ENCODE measurements around the gene CNTN4.
A peak's percentile ranks its signal among the peaks of the same experiment; 100 is the strongest.

Gene CNTN4

DNA sequence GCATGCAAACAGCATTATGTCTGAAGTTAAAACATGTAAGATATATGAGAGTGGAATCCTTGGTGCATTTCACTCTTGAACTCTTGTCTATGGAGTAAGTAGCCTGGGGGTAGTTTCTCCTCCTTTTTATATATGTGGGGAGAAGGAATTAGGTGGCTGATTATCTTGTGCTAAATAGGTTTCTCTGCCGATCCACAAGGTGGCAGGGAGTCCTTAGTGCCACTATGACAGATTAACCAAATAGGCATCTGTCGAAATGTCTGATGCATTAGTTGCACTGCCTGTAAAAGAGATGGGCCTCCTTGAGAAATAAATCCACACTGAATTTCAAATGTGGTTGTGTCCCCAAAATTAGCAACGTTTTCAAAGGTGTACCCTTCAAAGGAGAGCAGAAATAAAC, 170.1 kb downstream of the CNTN4 start:
- no peak for DNase-seq (ENCODE audit: extremely low read depth, insufficient read length)

DNA sequence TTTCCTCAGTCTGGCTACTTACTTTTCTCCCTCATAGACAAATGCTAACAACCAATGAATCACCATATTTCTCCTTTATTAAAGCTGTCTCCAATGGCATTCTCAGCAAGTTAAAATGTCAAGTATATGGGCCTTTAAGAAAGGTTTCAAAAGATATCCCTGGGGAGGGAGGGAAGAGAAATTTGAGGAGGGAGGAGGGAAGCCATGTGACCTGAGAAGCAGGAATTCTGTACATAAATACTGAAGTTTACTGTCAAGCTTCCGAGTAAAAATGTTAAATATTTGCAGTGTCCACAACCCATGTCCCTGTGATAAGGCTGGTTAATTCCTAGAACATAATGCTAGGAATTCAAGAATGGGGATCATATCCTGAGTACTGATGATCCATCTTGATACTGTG, 175.9 kb downstream of the CNTN4 start:
- TF ChIP-seq, protein P1, sequence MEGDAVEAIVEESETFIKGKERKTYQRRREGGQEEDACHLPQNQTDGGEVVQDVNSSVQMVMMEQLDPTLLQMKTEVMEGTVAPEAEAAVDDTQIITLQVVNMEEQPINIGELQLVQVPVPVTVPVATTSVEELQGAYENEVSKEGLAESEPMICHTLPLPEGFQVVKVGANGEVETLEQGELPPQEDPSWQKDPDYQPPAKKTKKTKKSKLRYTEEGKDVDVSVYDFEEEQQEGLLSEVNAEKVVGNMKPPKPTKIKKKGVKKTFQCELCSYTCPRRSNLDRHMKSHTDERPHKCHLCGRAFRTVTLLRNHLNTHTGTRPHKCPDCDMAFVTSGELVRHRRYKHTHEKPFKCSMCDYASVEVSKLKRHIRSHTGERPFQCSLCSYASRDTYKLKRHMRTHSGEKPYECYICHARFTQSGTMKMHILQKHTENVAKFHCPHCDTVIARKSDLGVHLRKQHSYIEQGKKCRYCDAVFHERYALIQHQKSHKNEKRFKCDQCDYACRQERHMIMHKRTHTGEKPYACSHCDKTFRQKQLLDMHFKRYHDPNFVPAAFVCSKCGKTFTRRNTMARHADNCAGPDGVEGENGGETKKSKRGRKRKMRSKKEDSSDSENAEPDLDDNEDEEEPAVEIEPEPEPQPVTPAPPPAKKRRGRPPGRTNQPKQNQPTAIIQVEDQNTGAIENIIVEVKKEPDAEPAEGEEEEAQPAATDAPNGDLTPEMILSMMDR (IDR thresholded peaks at IDR 0.05; ENCODE audit: insufficient read depth, low read length, poor library complexity, severe bottlenecking): no peak
- Histone ChIP-seq H3K27me3 (replicated peaks; ENCODE audit: control insufficient read depth, insufficient read depth, low read length) (no peaks in the 10 kb centered on the region), H3K36me3 (ENCODE audit: control insufficient read depth, insufficient read depth, low read length) (no peaks in the 10 kb centered on the region), H3K4me3 (replicated peaks; ENCODE audit: low read depth, low read length) (no peak overlapping the region)
- no peak for DNase-seq (ENCODE audit: extremely low read depth, insufficient read length)

More for the DNA sequence above, 170.1 kb downstream of the CNTN4 start:
- TF ChIP-seq, protein P1 (IDR thresholded peaks at IDR 0.05; ENCODE audit: insufficient read depth, low read length, poor library complexity, severe bottlenecking): peak; percentile 7
- Histone ChIP-seq H3K36me3 (ENCODE audit: control insufficient read depth, insufficient read depth, low read length) (no peaks in the 10 kb centered on the region), H3K27me3 (replicated peaks; ENCODE audit: control insufficient read depth, insufficient read depth, low read length) (no peaks in the 10 kb centered on the region), H3K4me3 (replicated peaks; ENCODE audit: low read depth, low read length) (no peak overlapping the region)

DNA sequence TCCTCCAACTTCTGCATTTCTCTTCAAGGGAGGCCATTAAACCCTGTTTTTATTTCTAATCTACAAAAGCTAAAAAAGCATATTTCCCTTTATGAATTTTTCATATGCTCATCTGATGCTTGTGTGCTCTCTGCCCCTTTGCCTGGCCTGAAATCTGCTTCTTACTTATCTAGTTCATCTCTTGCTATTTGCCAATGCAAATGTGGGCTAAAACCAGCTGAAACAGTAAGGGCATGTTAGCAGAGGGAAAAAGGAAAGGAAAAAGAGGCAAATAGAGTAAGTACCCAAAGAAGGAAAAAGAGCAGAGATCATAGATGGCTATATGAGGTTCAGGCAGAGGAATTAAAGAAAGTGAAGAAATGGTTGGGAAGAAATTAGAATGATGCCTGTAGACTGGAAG, 185.2 kb downstream of the CNTN4 start:
- no peaks in the 10 kb centered on the region for H3K36me3 ChIP-seq (ENCODE audit: control insufficient read depth, insufficient read depth, low read length)
- H3K27me3 ChIP-seq (replicated peaks; ENCODE audit: control insufficient read depth, insufficient read depth, low read length): no peaks in the 10 kb centered on the region
- TF ChIP-seq, protein P1 (IDR thresholded peaks at IDR 0.05; ENCODE audit: insufficient read depth, low read length, poor library complexity, severe bottlenecking): no peak
- DNase-seq (ENCODE audit: extremely low read depth, insufficient read length): no peak
- no peak overlapping the region for H3K4me3 ChIP-seq (replicated peaks; ENCODE audit: low read depth, low read length)

DNA sequence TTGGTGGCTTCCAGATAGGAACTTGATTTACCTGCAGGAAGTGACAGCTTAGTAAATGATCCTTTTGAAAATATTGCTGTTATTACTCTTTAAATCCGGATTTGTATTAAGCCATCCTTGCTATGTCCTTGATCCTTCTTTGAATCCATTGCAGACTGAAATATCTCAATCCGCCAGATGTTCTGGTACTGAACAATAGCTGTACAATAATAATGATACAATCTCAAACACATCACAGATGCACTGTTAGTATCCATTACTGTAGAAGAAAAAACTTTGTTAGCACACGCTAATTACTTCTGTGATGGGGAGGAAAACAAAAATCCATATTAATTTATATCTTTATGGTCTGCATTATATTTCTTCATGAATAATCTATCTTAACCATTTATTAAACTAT, 202.3 kb downstream of the CNTN4 start:
- H3K27me3 ChIP-seq (replicated peaks; ENCODE audit: control insufficient read depth, insufficient read depth, low read length): no peaks in the 10 kb centered on the region; the same call in 1 of the 2 replicates
- DNase-seq (ENCODE audit: extremely low read depth, insufficient read length): no peak
- no peak overlapping the region for H3K4me3 ChIP-seq (replicated peaks; ENCODE audit: low read depth, low read length)
- TF ChIP-seq, protein P1 (IDR thresholded peaks at IDR 0.05; ENCODE audit: insufficient read depth, low read length, poor library complexity, severe bottlenecking): no peak
- H3K36me3 ChIP-seq (ENCODE audit: control insufficient read depth, insufficient read depth, low read length): no peaks in the 10 kb centered on the region

DNA sequence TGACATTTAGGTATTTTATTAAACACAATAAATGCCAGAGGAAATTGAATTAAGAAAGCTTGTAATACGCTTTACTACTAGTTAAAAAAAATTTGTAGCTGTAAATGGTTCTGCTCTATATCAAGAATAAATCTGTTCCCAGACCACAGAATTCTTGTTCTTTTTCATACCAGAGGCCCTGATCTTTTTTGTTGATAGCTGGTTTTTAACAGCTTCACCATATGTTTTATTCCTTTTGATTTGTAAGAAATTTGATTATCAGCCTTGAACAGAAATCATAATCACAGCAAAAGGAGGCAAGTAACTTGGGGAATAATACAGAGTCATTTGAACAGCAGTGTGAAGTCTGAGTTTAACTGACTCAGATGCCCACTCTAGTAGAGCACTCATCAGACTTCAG, 202.7 kb downstream of the CNTN4 start:
- TF ChIP-seq, protein P1 (IDR thresholded peaks at IDR 0.05; ENCODE audit: insufficient read depth, low read length, poor library complexity, severe bottlenecking): no peak
- Histone ChIP-seq H3K27me3 (replicated peaks; ENCODE audit: control insufficient read depth, insufficient read depth, low read length) (no peaks in the 10 kb centered on the region; the same call in 1 of the 2 replicates), H3K4me3 (replicated peaks; ENCODE audit: low read depth, low read length) (no peak overlapping the region), H3K36me3 (ENCODE audit: control insufficient read depth, insufficient read depth, low read length) (no peaks in the 10 kb centered on the region)
- no peak for DNase-seq (ENCODE audit: extremely low read depth, insufficient read length)

DNA sequence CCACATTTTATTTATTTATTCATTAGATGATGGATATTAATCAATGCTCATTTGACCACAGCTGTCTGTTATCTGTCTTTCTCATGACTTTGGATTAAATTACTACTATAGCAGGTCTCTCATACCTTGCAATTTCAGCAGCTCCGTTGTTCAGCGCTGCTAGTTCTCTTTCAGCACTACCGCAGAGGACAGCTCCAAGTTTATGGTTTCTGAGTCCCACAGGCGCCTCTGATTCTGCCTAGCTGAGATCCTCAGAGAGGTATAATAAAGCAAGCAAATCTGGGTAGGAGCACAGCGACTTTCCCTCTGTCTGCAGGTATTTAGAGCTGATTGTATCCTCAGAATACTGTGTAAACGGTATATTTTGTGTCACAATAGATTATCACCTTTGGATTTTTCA, 204.9 kb downstream of the CNTN4 start:
- no peak overlapping the region for H3K4me3 ChIP-seq (replicated peaks; ENCODE audit: low read depth, low read length)
- TF ChIP-seq, protein P1 (IDR thresholded peaks at IDR 0.05; ENCODE audit: insufficient read depth, low read length, poor library complexity, severe bottlenecking): no peak
- DNase-seq (ENCODE audit: extremely low read depth, insufficient read length): no peak

More for the DNA sequence above, 204.9 kb downstream of the CNTN4 start:
- H3K27me3 ChIP-seq (replicated peaks; ENCODE audit: control insufficient read depth, insufficient read depth, low read length): no peaks in the 10 kb centered on the region; the same call in 1 of the 2 replicates
- H3K36me3 ChIP-seq (ENCODE audit: control insufficient read depth, insufficient read depth, low read length): no peaks in the 10 kb centered on the region

Data from GM06990 (cell line).